ENCODE data around the gene REC114. TPM values are rescaled to one million over a fixed set of nuclear protein-coding genes. Genes with fewer than 3 reads are reported as not detected.

Gene REC114
- total RNA-seq, 1 donor from 2014 or later, result not detected

DNA sequence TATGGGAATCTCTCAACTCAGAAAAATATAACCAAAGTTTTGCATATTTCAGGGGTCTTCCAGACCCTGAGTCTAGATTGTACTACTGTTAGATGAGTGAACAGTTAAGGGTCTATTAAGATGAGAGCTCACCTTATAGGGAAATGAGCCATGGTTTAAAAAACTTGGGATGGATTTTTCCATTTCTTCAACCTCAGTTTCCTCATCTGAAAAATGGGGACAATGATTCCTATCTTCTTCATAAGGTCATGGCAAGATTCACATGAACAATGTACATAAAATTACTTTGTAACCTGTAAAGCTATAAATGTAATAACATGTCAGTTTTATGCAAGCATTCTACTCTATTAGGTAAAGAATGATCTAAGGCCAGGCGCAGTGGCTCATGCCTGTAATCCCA lies 161.5 kb downstream of the REC114 start:
- TF ChIP-seq, protein P1, sequence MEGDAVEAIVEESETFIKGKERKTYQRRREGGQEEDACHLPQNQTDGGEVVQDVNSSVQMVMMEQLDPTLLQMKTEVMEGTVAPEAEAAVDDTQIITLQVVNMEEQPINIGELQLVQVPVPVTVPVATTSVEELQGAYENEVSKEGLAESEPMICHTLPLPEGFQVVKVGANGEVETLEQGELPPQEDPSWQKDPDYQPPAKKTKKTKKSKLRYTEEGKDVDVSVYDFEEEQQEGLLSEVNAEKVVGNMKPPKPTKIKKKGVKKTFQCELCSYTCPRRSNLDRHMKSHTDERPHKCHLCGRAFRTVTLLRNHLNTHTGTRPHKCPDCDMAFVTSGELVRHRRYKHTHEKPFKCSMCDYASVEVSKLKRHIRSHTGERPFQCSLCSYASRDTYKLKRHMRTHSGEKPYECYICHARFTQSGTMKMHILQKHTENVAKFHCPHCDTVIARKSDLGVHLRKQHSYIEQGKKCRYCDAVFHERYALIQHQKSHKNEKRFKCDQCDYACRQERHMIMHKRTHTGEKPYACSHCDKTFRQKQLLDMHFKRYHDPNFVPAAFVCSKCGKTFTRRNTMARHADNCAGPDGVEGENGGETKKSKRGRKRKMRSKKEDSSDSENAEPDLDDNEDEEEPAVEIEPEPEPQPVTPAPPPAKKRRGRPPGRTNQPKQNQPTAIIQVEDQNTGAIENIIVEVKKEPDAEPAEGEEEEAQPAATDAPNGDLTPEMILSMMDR (IDR thresholded peaks at IDR 0.05; ENCODE audit: insufficient read depth, low read length, poor library complexity, severe bottlenecking), result no peak
- Histone ChIP-seq H3K27me3 (ENCODE audit: control insufficient read depth, insufficient read depth, low read length) (no peaks in the 10 kb centered on the region), H3K36me3 (ENCODE audit: control insufficient read depth, insufficient read depth, low read length) (no peaks in the 10 kb centered on the region), H3K4me3 (ENCODE audit: low read depth, low read length) (no peak overlapping the region)
- DNase-seq (ENCODE audit: low read depth), result no peak

DNA sequence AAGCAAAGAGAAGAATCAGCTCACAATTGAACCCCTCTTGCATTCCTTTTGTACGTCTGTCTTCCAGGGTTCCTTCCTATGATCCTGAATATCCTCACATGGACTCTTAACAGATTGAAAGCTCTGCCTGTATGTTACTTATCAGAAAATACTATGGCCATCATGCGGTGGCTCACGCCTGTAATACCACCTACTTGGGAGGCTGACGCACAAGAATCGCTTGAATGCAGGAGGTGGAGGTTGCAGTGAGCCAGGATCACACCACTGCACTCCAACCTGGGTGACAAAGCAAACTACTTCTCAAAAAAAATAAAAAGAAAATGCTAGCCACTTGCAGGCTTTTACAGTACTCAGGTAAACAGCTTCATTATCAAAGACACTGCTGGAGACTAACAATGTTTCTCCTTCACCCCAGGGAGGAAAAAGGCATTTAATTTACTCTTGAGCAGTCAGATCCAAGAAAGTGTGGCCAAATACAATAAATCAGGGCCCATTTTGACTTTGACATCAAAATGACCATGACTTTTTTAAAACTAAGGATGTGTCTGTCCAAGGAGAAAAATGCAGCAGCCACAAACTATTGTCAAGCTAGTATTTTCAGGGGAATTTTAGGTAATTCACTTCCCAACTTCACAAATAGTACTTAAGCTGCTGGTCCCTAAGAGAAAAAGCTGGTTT lies 162.9 kb downstream of the REC114 start:
- no peak for DNase-seq (ENCODE audit: low read depth)
- TF ChIP-seq, protein P1 (IDR thresholded peaks at IDR 0.05; ENCODE audit: insufficient read depth, low read length, poor library complexity, severe bottlenecking), result no peak

DNA sequence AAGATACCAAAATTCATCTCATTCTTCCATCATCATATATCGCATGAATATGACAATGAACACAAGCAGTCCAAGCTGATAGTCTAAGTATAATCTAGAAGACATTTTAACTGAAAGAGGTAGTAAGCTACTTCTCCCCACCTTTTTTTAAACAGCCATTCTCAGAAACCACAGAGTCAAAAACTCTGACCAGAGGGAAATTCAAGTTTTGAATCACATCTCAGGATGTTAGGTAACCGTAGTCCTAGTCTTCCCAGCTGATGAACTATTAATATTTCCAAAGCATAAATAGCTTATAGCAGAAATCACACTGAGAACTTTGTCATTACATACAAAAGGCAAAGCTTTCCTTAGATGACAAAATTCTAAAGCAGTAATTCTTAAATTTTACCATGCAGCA lies 164.4 kb downstream of the REC114 start:
- H3K36me3 ChIP-seq (ENCODE audit: control insufficient read depth, insufficient read depth, low read length), result no peaks in the 10 kb centered on the region
- TF ChIP-seq, protein P1 (IDR thresholded peaks at IDR 0.05; ENCODE audit: insufficient read depth, low read length, poor library complexity, severe bottlenecking), result no peak
- H3K27me3 ChIP-seq (ENCODE audit: control insufficient read depth, insufficient read depth, low read length), result no peaks in the 10 kb centered on the region
- no peak overlapping the region for H3K4me3 ChIP-seq (ENCODE audit: low read depth, low read length)
- DNase-seq (ENCODE audit: low read depth), result no peak

More for the DNA sequence above, 162.9 kb downstream of the REC114 start:
- Histone ChIP-seq H3K4me3 (ENCODE audit: low read depth, low read length) (no peak overlapping the region), H3K36me3 (ENCODE audit: control insufficient read depth, insufficient read depth, low read length) (no peaks in the 10 kb centered on the region), H3K27me3 (ENCODE audit: control insufficient read depth, insufficient read depth, low read length) (no peaks in the 10 kb centered on the region)

DNA sequence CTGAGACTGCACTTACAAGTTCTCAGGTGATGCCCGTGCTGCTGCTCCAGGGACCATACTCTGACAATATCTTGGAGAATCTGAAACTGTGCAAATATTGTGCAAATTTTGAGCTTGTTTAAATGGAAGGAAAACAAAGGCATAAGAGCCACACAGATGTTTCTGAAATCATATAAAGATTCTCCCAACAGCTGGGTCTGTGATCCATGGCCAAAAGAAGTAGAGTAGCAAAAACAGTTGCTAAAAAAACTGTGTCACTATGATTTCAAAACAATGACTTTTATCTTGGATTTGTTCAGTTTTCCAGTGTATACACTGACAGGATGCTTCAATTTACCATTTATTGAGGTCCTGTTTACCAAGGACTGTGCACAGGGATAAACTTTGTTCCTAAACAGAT lies 164.9 kb downstream of the REC114 start:
- DNase-seq (ENCODE audit: low read depth), result no peak
- no peaks in the 10 kb centered on the region for H3K36me3 ChIP-seq (ENCODE audit: control insufficient read depth, insufficient read depth, low read length)
- H3K4me3 ChIP-seq (ENCODE audit: low read depth, low read length), result no peak overlapping the region
- H3K27me3 ChIP-seq (ENCODE audit: control insufficient read depth, insufficient read depth, low read length), result no peaks in the 10 kb centered on the region
- TF ChIP-seq, protein P1 (IDR thresholded peaks at IDR 0.05; ENCODE audit: insufficient read depth, low read length, poor library complexity, severe bottlenecking), result no peak

DNA sequence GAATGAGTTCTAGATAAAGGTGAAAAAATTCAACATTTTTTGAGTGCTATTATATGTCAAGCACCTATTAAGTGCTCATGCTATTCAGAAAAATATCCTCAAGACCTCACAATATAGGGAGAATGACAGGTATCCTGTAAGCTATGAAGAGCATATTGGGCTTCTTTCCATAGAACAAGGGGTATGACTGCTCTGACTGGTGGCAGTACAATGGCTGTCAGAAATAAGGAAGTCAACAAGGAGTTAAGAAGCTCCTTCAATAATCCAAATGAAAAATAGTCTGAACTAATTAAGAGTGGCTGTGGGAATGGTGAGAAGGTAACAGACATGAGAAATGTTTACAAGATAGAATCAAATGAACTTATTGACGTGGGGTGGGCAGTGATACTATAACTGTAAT lies 165.5 kb downstream of the REC114 start:
- Histone ChIP-seq H3K27me3 (ENCODE audit: control insufficient read depth, insufficient read depth, low read length) (no peaks in the 10 kb centered on the region), H3K36me3 (ENCODE audit: control insufficient read depth, insufficient read depth, low read length) (no peaks in the 10 kb centered on the region), H3K4me3 (ENCODE audit: low read depth, low read length) (no peak overlapping the region)
- DNase-seq (ENCODE audit: low read depth), result no peak
- TF ChIP-seq, protein P1 (IDR thresholded peaks at IDR 0.05; ENCODE audit: insufficient read depth, low read length, poor library complexity, severe bottlenecking), result no peak

DNA sequence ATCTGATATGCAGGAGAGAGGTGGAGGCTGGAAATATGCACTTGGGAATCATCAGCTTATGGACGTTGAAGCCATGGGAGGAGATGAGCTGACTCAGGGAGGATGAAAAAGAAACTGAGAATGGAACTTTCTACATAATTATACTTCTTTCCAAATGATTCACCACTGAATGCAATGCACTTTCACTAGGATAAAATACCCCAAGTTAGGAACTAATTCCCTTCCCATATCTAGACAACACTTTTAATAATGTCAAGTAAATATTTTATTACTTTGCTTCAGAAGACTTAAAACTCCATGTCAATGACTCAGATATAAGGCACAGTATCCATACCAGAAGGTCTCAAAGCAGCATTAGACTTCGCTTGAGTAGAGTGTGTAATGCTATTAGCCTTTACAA lies 166.0 kb downstream of the REC114 start:
- TF ChIP-seq, protein P1 (IDR thresholded peaks at IDR 0.05; ENCODE audit: insufficient read depth, low read length, poor library complexity, severe bottlenecking), result no peak
- no peak for DNase-seq (ENCODE audit: low read depth)
- Histone ChIP-seq H3K36me3 (ENCODE audit: control insufficient read depth, insufficient read depth, low read length) (no peaks in the 10 kb centered on the region), H3K4me3 (ENCODE audit: low read depth, low read length) (no peak overlapping the region), H3K27me3 (ENCODE audit: control insufficient read depth, insufficient read depth, low read length) (no peaks in the 10 kb centered on the region)
